GM19240 (cell line): Measurements from ENCODE around the gene EPS15.
A peak's percentile ranks its signal among the peaks of the same experiment; 100 is the strongest.
"Not testable (repeated sequence)": the region's sequence is repeated elsewhere in the genome, so short reads cannot be mapped to it uniquely, and the experiment has no call there.

Experiments used
- DNase-seq: peaks from one replicate; pipeline ENCODE4 v3.0.0; 2011; ENCODE audit warnings: low spot score; ENCODE audit not compliant: insufficient read length

EPS15 gene

GRCh38 chr1:51341876-51342496, 177.1 kb downstream of the EPS15 start:
- peak; percentile 57 for DNase-seq

- no peak for DNase-seq
Measured at GRCh38 chr1:51340380-51340779, 178.7 kb downstream of the EPS15 start.

GRCh38 chr1:51336711-51337110, 182.4 kb downstream of the EPS15 start:
- DNase-seq = no peak

GRCh38 chr1:51336004-51336403, 183.1 kb downstream of the EPS15 start:
- no peak for DNase-seq

- peak; percentile 38 for DNase-seq
Measured at GRCh38 chr1:51331206-51332100, 187.6 kb downstream of the EPS15 start.

- DNase-seq = no peak
Measured at GRCh38 chr1:51330331-51331201, 188.5 kb downstream of the EPS15 start, which contains the start of gene TTC39A. Gene TTC39A (minus strand): TSS chr1:51330562. CDS start chr1:51330477, 85 bp downstream.

GRCh38 chr1:51329443-51330325, 189.4 kb downstream of the EPS15 start:
- DNase-seq = no peak

GRCh38 chr1:51328926-51329325, 190.1 kb downstream of the EPS15 start:
- DNase-seq = no peak

- DNase-seq = no peak
Measured at GRCh38 chr1:51328279-51328678, 190.8 kb downstream of the EPS15 start.

GRCh38 chr1:51327386-51327785, 191.7 kb downstream of the EPS15 start:
- no peak for DNase-seq

GRCh38 chr1:51326839-51327238, 192.2 kb downstream of the EPS15 start:
- DNase-seq = no peak

- DNase-seq = no peak
Measured at GRCh38 chr1:51325878-51326755, 192.9 kb downstream of the EPS15 start.

GRCh38 chr1:51325391-51325790, 193.7 kb downstream of the EPS15 start:
- no peak for DNase-seq

- not testable (repeated sequence) for DNase-seq
Measured at GRCh38 chr1:51325011-51325385, 194.1 kb downstream of the EPS15 start.

GRCh38 chr1:51324251-51325010, 194.6 kb downstream of the EPS15 start:
- no peak for DNase-seq

GRCh38 chr1:51323778-51324177, 195.3 kb downstream of the EPS15 start:
- DNase-seq = no peak

GRCh38 chr1:51322417-51323101, 196.5 kb downstream of the EPS15 start:
- DNase-seq = no peak

GRCh38 chr1:51321924-51322280, 197.2 kb downstream of the EPS15 start:
- no peak for DNase-seq
